HG03571 (cell line): ENCODE measurements around the gene PPP2R1B.

ENCODE experiments used
- ATAC-seq: cut with Tn5 transposase; IDR thresholded peaks from one replicate; pipeline ENCODE4 v1.9.1; 2021; ENCODE audit not compliant: unreplicated experiment

The PPP2R1B gene

GRCh38 chr11:111749646-111750045 lies 16.5 kb downstream of the PPP2R1B start:
- ATAC-seq, result no peak

GRCh38 chr11:111748035-111748804 lies 18.0 kb downstream of the PPP2R1B start:
- no peak for ATAC-seq

GRCh38 chr11:111745719-111746504 lies 20.3 kb downstream of the PPP2R1B start:
- no peak for ATAC-seq

GRCh38 chr11:111743700-111744099 lies 22.5 kb downstream of the PPP2R1B start:
- no peak for ATAC-seq

GRCh38 chr11:111741751-111742150 lies 24.4 kb downstream of the PPP2R1B start:
- ATAC-seq, result no peak

- no peak for ATAC-seq
These were observed 26.9 kb downstream of the PPP2R1B start for GRCh38 chr11:111739299-111739698.

- ATAC-seq, result no peak
These were observed 28.6 kb downstream of the PPP2R1B start for GRCh38 chr11:111737444-111738210.

GRCh38 chr11:111736621-111737443 lies 29.4 kb downstream of the PPP2R1B start:
- ATAC-seq, result no peak

GRCh38 chr11:111736181-111736590 lies 30.0 kb downstream of the PPP2R1B start:
- no peak for ATAC-seq

GRCh38 chr11:111735262-111736116 lies 30.7 kb downstream of the PPP2R1B start:
- ATAC-seq, result no peak

- no peak for ATAC-seq
These were observed 31.3 kb downstream of the PPP2R1B start for GRCh38 chr11:111734954-111735261.

GRCh38 chr11:111734101-111734953 lies 31.9 kb downstream of the PPP2R1B start:
- no peak for ATAC-seq

GRCh38 chr11:111733611-111734088 lies 32.5 kb downstream of the PPP2R1B start:
- no peak for ATAC-seq

- ATAC-seq, result no peak
These were observed 33.2 kb downstream of the PPP2R1B start for GRCh38 chr11:111733016-111733415.

GRCh38 chr11:111731821-111732220 lies 34.4 kb downstream of the PPP2R1B start:
- no peak for ATAC-seq

- ATAC-seq, result no peak
These were observed 35.2 kb downstream of the PPP2R1B start for GRCh38 chr11:111730871-111731591.

GRCh38 chr11:111729831-111730311 lies 36.3 kb downstream of the PPP2R1B start:
- no peak for ATAC-seq
